ENCODE measurements around the gene HMGXB4.

GRCh38 chr22:35275580-35275979, 18.3 kb downstream of the HMGXB4 start:
- TF ChIP-seq POLR2A (IDR thresholded peaks at IDR 0.05) (no peak), CTCF (IDR thresholded peaks at IDR 0.05) (no peak), EP300 (IDR thresholded peaks at IDR 0.05) (no peak)
